WTC11 (cell line): ENCODE data around the gene VAV2. TPM values are rescaled to one million over a fixed set of nuclear protein-coding genes. Genes with fewer than 3 reads are reported as not detected.

Experiments
- ATAC-seq: fragments of 200-7000 bp; cut with Tn5 transposase; 2 replicates; pipeline ENCODE4 v1.10.0; 2021; ENCODE audit warnings: mild to moderate bottlenecking, moderate library complexity
- CTCF ChIA-PET: fragments of 300-600 bp; sonication (Branson Sonifier 250); formaldehyde crosslinking; loops from one replicate; lab custom pipeline; 2021; ENCODE audit warnings: antibody characterized with exemption; lab: Charles Lee
- POLR2A ChIA-PET: fragments of 350-600 bp; sonication (Branson Sonifier 250); formaldehyde crosslinking; loops from one replicate; lab custom pipeline; 2021; ENCODE audit warnings: antibody characterized with exemption; lab: Charles Lee
- DNase-seq: peaks from one replicate; pipeline ENCODE4 v3.0.0; 2021; ENCODE audit warnings: low spot score
- H3K27ac Mint-ChIP-seq: 2 replicates; pipeline ENCODE4 v1.8.0; 2021; ENCODE audit warnings: mixed read lengths
- H3K27me3 Mint-ChIP-seq: 2 replicates; pipeline ENCODE4 v1.8.0; 2021; ENCODE audit warnings: low read depth, mild to moderate bottlenecking, moderate library complexity, mixed read lengths
- H3K36me3 Mint-ChIP-seq: 2 replicates; pipeline ENCODE4 v1.8.0; 2021; ENCODE audit warnings: mixed read lengths
- H3K4me1 Mint-ChIP-seq: 2 replicates; pipeline ENCODE4 v1.8.0; 2022; ENCODE audit warnings: mixed read lengths
- H3K4me3 Mint-ChIP-seq: 2 replicates; pipeline ENCODE4 v1.8.0; 2021; ENCODE audit warnings: mild to moderate bottlenecking, moderate library complexity, mixed read lengths
- H3K9me3 Mint-ChIP-seq: 2 replicates; pipeline ENCODE4 v1.8.0; 2021; ENCODE audit warnings: mixed read lengths
- CBFB ChIP-seq: sonication (generic); formaldehyde crosslinking; IDR thresholded peaks from 2 replicates; pipeline ENCODE4 v1.8.1; 2022; ENCODE audit warnings: mild to moderate bottlenecking, low read depth, missing genetic modification reagents
- ESRRA ChIP-seq: sonication (generic); formaldehyde crosslinking; IDR thresholded peaks from 2 replicates; pipeline ENCODE4 v1.8.1; 2022; ENCODE audit warnings: mild to moderate bottlenecking, missing genetic modification reagents, borderline replicate concordance
- FOXP1 ChIP-seq: sonication (generic); formaldehyde crosslinking; IDR thresholded peaks from 2 replicates; pipeline ENCODE4 v1.8.0; 2022; ENCODE audit warnings: missing genetic modification reagents, mild to moderate bottlenecking, moderate library complexity, borderline replicate concordance
- GTF2I ChIP-seq: fragments of 250-450 bp; sonication (Bioruptor Pico); conservative IDR thresholded peaks from 2 replicates; pipeline ENCODE4 v1.4.0; 2021; ENCODE audit warnings: mild to moderate bottlenecking
- IRF2 ChIP-seq: sonication (generic); formaldehyde crosslinking; IDR thresholded peaks from 2 replicates; pipeline ENCODE4 v1.8.0; 2022; ENCODE audit warnings: low read depth, missing genetic modification reagents, borderline replicate concordance
- SP1 ChIP-seq: sonication (generic); formaldehyde crosslinking; conservative IDR thresholded peaks from 2 replicates; pipeline ENCODE4 v1.8.1; 2022; ENCODE audit warnings: missing genetic modification reagents
- TP53 ChIP-seq: sonication (generic); formaldehyde crosslinking; IDR thresholded peaks from 2 replicates; pipeline ENCODE4 v1.8.1; 2023; ENCODE audit warnings: mild to moderate bottlenecking, missing genetic modification reagents
- ZNF138 ChIP-seq: sonication (generic); formaldehyde crosslinking; conservative IDR thresholded peaks from 2 replicates; pipeline ENCODE4 v1.8.1; 2022; ENCODE audit warnings: mild to moderate bottlenecking, moderate library complexity, missing genetic modification reagents
- ZNF263 ChIP-seq: sonication (generic); formaldehyde crosslinking; IDR thresholded peaks from 2 replicates; pipeline ENCODE4 v1.8.1; 2022; ENCODE audit warnings: low read depth, mild to moderate bottlenecking, moderate library complexity, missing genetic modification reagents
- ZNF671 ChIP-seq: fragments of 250-450 bp; sonication (Bioruptor Pico); IDR thresholded peaks from 2 replicates; pipeline ENCODE4 v1.8.0; 2021; ENCODE audit warnings: mild to moderate bottlenecking
- total RNA-seq: library from RNA; stranded (reverse); gene quantifications from 3 replicates; pipeline ENCODE4 v1.2.3, GENCODE V29; 2021
- TF ChIP-seq, protein P1 (sequence below): sonication (generic); formaldehyde crosslinking; IDR thresholded peaks from 2 replicates; pipeline ENCODE4 v1.8.1; 2022; ENCODE audit warnings: mild to moderate bottlenecking, moderate library complexity, missing genetic modification reagents
- TF ChIP-seq, protein P2 (sequence below): sonication (generic); formaldehyde crosslinking; conservative IDR thresholded peaks from 2 replicates; pipeline ENCODE4 v1.8.1; 2022; ENCODE audit warnings: mild to moderate bottlenecking, missing genetic modification reagents
- TF ChIP-seq, protein P3 (sequence below): sonication (generic); formaldehyde crosslinking; IDR thresholded peaks from 2 replicates; pipeline ENCODE4 v1.8.1; 2023; ENCODE audit warnings: mild to moderate bottlenecking, missing genetic modification reagents
- TF ChIP-seq, protein P4 (sequence below): sonication (generic); formaldehyde crosslinking; IDR thresholded peaks from 2 replicates; pipeline ENCODE4 v1.8.1; 2023; ENCODE audit warnings: mild to moderate bottlenecking, missing genetic modification reagents
- TF ChIP-seq, protein P5 (sequence below): sonication (generic); formaldehyde crosslinking; IDR thresholded peaks from 2 replicates; pipeline ENCODE4 v1.8.1; 2022; ENCODE audit warnings: mild to moderate bottlenecking, missing genetic modification reagents, moderate library complexity, borderline replicate concordance

VAV2 gene
- total RNA-seq, 1 experiment from 2014 or later, result 39.7 TPM

DNA sequence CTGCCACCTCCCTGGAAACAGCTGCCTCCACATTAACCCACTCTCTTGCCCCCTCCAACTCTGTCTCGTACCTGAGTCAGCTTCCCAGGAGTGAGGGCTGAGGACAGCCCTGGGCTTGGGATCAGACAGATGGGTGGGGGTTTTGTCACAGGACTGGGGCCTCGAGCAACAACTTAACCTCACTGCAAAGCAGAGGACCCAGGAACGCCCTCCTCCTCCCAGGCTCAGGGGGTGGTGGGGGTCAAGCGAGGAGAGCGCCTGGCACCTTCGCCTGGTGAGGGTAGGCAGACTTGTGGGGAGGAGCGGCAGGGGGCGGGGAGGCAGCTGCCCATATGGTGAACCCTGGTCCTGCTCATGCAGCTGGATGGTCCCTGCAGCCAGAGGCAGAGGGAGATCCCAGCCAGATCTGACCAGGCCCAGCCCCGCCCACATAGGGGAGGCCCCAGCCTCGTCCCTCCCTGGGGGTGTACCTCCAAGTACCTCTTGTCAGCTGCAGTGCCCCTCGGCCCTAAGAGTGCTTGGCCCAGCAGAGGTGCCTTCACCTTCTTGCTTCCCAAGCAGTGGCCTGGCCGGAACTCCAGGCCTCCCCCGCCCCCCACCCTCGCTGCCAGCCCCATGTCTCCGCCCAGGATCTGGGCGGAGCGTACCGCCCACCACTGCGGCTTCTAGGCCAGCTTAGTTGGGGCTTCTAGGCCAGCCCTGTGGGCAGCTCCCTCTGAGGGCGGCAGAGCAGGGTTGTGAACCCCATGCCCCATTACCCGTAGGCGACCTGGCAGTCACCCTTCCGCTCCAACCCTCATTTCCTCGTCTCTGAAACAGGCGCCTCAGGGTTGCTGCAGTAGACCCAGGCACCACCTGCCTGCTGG, 254.1 kb downstream of the VAV2 start, which contains the start of gene SARDH:
TSS of gene SARDH (minus strand) at position 579 of the 866 bp plus-strand sequence. CDS start 4,179 bp downstream, outside the sequence.
- ATAC-seq (peak; percentile 79), DNase-seq (peak; percentile 84)
- POLR2A ChIA-PET, result interaction anchor here (0.7 kb wide), 2 partner anchors 22 to 82 kb away, joined by 3 to 4 read pairs; no protein-coding TSS in a partner anchor
- H3K4me3 Mint-ChIP-seq, result peak within 1 kb of the TSS; percentile 46
- H3K9me3 Mint-ChIP-seq, result peaks cover 3% of the 10 kb centered on the region; the same call in 1 of the 2 replicates
- peaks cover 31% of the 10 kb centered on the region for H3K4me1 Mint-ChIP-seq
- no peak within 1 kb of the TSS for H3K27ac Mint-ChIP-seq
- no peaks in the 10 kb centered on the region for H3K36me3 Mint-ChIP-seq
- peaks cover 4% of the 10 kb centered on the region; the same call in 1 of the 2 replicates for H3K27me3 Mint-ChIP-seq
- TF ChIP-seq GTF2I (CRISPR knock-in tag) (no peak), SP1 (CRISPR knock-in tag) (peak; percentile 78)
- TF ChIP-seq, protein P1, sequence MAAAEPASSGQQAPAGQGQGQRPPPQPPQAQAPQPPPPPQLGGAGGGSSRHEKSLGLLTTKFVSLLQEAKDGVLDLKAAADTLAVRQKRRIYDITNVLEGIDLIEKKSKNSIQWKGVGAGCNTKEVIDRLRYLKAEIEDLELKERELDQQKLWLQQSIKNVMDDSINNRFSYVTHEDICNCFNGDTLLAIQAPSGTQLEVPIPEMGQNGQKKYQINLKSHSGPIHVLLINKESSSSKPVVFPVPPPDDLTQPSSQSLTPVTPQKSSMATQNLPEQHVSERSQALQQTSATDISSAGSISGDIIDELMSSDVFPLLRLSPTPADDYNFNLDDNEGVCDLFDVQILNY (CRISPR knock-in tag), result peak; percentile 41; the same call in 1 of the 2 replicates
- CTCF ChIA-PET, result interaction anchor here (0.6 to 1.9 kb wide), 16 partner anchors 8 to 564 kb away, joined by 3 to 12 read pairs (median 4); partner anchors contain the start of genes BRD3OS and CACFD1

DNA sequence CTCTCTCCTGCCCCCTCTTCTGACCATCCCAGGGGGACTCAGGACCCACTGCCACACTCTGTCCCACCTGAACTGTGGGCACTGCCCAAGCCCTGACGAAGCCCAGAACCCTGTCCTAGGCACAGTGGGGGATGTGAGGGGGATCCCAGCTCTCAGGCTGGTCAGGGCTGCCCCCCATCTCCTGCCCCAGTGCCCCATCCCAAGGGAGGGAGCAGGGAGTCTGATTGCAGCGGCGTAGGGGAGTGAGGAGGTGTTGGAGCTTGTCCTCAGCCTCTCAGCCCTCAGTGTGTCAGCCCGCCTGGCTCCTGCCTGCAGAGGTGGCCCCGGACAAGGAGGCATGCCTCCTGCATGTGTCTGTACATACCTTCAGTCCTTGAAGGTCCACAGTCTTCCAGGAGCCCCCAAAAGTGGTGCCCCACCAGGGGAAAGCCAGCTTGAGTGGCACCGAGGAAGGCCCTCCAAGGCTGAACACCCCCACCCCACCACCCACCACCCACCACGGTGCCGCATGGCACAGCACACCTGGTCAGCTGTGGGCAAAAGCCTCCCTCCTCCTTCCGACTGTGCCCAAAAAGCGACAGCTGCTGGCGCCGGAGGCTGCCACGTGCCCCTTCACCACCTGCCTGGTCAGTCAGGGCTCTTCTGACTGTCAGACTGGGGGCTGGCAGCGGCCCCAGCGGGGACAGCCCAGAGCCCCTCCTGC, 254.9 kb downstream of the VAV2 start:
- peak overlapping the region; percentile 46 for H3K4me3 Mint-ChIP-seq
- no peak overlapping the region for H3K27ac Mint-ChIP-seq
- peaks cover 3% of the 10 kb centered on the region; the same call in 1 of the 2 replicates for H3K9me3 Mint-ChIP-seq
- ChIA-PET POLR2A (no interaction called here), CTCF (interaction anchor here (1.1 to 1.9 kb wide), 8 partner anchors 8 to 288 kb away, joined by 3 to 12 read pairs (median 6); partner anchors contain the start of genes BRD3OS and CACFD1)
- DNase-seq (no peak), ATAC-seq (no peak)
- H3K27me3 Mint-ChIP-seq, result no peaks in the 10 kb centered on the region
- no peak for TF ChIP-seq IRF2
- TF ChIP-seq TP53 (CRISPR knock-in tag), result no peak
- TF ChIP-seq, protein P2, sequence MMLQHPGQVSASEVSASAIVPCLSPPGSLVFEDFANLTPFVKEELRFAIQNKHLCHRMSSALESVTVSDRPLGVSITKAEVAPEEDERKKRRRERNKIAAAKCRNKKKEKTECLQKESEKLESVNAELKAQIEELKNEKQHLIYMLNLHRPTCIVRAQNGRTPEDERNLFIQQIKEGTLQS, result no peak
- TF ChIP-seq FOXP1, result no peak
- TF ChIP-seq, protein P3, sequence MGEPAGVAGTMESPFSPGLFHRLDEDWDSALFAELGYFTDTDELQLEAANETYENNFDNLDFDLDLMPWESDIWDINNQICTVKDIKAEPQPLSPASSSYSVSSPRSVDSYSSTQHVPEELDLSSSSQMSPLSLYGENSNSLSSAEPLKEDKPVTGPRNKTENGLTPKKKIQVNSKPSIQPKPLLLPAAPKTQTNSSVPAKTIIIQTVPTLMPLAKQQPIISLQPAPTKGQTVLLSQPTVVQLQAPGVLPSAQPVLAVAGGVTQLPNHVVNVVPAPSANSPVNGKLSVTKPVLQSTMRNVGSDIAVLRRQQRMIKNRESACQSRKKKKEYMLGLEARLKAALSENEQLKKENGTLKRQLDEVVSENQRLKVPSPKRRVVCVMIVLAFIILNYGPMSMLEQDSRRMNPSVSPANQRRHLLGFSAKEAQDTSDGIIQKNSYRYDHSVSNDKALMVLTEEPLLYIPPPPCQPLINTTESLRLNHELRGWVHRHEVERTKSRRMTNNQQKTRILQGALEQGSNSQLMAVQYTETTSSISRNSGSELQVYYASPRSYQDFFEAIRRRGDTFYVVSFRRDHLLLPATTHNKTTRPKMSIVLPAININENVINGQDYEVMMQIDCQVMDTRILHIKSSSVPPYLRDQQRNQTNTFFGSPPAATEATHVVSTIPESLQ (CRISPR knock-in tag), result no peak
- TF ChIP-seq ZNF671 (CRISPR knock-in tag), result no peak
- no peak for TF ChIP-seq SP1 (CRISPR knock-in tag)
- no peak for TF ChIP-seq ZNF138
- TF ChIP-seq, protein P4, sequence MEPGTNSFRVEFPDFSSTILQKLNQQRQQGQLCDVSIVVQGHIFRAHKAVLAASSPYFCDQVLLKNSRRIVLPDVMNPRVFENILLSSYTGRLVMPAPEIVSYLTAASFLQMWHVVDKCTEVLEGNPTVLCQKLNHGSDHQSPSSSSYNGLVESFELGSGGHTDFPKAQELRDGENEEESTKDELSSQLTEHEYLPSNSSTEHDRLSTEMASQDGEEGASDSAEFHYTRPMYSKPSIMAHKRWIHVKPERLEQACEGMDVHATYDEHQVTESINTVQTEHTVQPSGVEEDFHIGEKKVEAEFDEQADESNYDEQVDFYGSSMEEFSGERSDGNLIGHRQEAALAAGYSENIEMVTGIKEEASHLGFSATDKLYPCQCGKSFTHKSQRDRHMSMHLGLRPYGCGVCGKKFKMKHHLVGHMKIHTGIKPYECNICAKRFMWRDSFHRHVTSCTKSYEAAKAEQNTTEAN (CRISPR knock-in tag), result no peak
- no peak for TF ChIP-seq ZNF263 (CRISPR knock-in tag)
- no peak for TF ChIP-seq CBFB (CRISPR knock-in tag)
- no peak for TF ChIP-seq ESRRA
- TF ChIP-seq, protein P5, sequence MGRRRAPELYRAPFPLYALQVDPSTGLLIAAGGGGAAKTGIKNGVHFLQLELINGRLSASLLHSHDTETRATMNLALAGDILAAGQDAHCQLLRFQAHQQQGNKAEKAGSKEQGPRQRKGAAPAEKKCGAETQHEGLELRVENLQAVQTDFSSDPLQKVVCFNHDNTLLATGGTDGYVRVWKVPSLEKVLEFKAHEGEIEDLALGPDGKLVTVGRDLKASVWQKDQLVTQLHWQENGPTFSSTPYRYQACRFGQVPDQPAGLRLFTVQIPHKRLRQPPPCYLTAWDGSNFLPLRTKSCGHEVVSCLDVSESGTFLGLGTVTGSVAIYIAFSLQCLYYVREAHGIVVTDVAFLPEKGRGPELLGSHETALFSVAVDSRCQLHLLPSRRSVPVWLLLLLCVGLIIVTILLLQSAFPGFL (CRISPR knock-in tag), result no peak
- H3K36me3 Mint-ChIP-seq, result no peaks in the 10 kb centered on the region
- H3K4me1 Mint-ChIP-seq, result peaks cover 31% of the 10 kb centered on the region
